Uterus (tissue), 4 donors: Measurements from ENCODE around the gene NLGN1. TPM values are rescaled to one million over a fixed set of nuclear protein-coding genes. Genes with fewer than 3 reads are reported as not detected.

Experiments
- DNase-seq, 2 donors: peaks; one replicate each; pipeline ENCODE4 v3.0.0-alpha.2; 2019 to 2020
- H3K27ac ChIP-seq, 2 donors: fragments of 200-600 bp; sonication (generic); 1 replicate in 1 of 2; 2 replicates in 1 of 2; pipeline ENCODE4 v1.5.1; 2016 to 2018
- H3K27me3 ChIP-seq, 2 donors: fragments of 200-600 bp; sonication (generic); one replicate each; pipeline ENCODE4 v1.5.1; 2018 to 2019; ENCODE audit warnings: control low read depth in 1 of 2
- H3K36me3 ChIP-seq, 2 donors: fragments of 200-600 bp; sonication (generic); one replicate each; pipeline ENCODE4 v1.5.1; 2019; ENCODE audit warnings: control low read depth in 1 of 2
- H3K4me1 ChIP-seq, 2 donors: fragments of 200-600 bp; sonication (generic); one replicate each; pipeline ENCODE4 v1.5.1; 2018 to 2019; ENCODE audit warnings: control low read depth in 1 of 2
- H3K4me3 ChIP-seq, 2 donors: fragments of 200-600 bp; sonication (generic); 1 replicate in 1 of 2; 2 replicates in 1 of 2; pipeline ENCODE4 v1.5.1; 2018 to 2019; ENCODE audit warnings: mild to moderate bottlenecking in 1 of 2
- H3K9me3 ChIP-seq, 2 donors: fragments of 200-600 bp; sonication (generic); one replicate each; pipeline ENCODE4 v1.5.1; 2019; ENCODE audit warnings: control low read depth in 1 of 2
- POLR2A ChIP-seq, 2 donors: fragments of 450-650 bp; IDR thresholded peaks; one replicate each; pipeline ENCODE4 v1.6.1; 2016; ENCODE audit warnings: antibody characterized with exemption in 2 of 2, mild to moderate bottlenecking in 1 of 2, moderate library complexity in 1 of 2
- intact Hi-C: fragments of 100-400 bp; cut with DNase I; formaldehyde crosslinking; loops from one replicate; pipeline ENCODE4 v1.15.1; 2023; ENCODE audit warnings: low total_unique reads
- total RNA-seq, 4 donors: library from RNA; depleted of rRNA in 3 of 4; stranded (reverse); fragments of >200 nt in 3 of 4; gene quantifications; one replicate each; pipeline versions ENCODE4 v1.1.0 to v1.2.4, GENCODE V29; 2014 to 2023
- TF ChIP-seq, protein P1 (sequence below), 4 experiments: fragments of 200-600 bp in 2 of 4; fragments of 450-650 bp in 2 of 4; sonication (generic) in 2 of 4; IDR thresholded peaks; one replicate each; pipeline ENCODE4 v1.5.1; 2016 to 2019; ENCODE audit warnings: antibody characterized with exemption in 4 of 4, mild to moderate bottlenecking in 2 of 4, moderate library complexity in 1 of 4
- donor health status: DM: yes; HTN: yes; CAD: no.

The NLGN1 gene
- total RNA-seq, 4 donors from 2014 or later: 3.6 to 44.8 (median 9.8) TPM

DNA sequence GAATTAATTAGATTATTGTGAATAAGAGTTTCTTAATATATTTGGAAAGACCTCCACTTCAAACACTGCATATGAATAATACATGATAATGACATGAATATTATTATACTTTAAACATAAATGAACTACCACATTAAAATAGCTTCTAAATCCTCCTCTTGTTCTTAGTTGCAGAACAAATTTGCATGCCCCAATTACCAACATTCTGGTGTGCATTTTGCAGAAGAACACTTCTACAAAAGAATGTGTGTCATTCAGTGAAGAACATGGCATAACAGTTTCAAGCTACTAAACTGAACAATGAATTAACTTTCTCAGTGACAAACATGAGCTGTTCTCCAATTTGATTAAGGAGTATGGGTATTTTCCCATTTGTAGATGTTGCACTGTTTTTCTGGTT lies 750.3 kb downstream of the NLGN1 start:
- H3K4me3 ChIP-seq: no peak overlapping the region
- no peak overlapping the region for H3K27ac ChIP-seq
- H3K36me3 ChIP-seq: no peaks in the 10 kb centered on the region
- DNase-seq: no peak
- intact Hi-C loops: no loop called here
- H3K27me3 ChIP-seq: no peaks in the 10 kb centered on the region
- no peaks in the 10 kb centered on the region for H3K4me1 ChIP-seq
- TF ChIP-seq, protein P1, sequence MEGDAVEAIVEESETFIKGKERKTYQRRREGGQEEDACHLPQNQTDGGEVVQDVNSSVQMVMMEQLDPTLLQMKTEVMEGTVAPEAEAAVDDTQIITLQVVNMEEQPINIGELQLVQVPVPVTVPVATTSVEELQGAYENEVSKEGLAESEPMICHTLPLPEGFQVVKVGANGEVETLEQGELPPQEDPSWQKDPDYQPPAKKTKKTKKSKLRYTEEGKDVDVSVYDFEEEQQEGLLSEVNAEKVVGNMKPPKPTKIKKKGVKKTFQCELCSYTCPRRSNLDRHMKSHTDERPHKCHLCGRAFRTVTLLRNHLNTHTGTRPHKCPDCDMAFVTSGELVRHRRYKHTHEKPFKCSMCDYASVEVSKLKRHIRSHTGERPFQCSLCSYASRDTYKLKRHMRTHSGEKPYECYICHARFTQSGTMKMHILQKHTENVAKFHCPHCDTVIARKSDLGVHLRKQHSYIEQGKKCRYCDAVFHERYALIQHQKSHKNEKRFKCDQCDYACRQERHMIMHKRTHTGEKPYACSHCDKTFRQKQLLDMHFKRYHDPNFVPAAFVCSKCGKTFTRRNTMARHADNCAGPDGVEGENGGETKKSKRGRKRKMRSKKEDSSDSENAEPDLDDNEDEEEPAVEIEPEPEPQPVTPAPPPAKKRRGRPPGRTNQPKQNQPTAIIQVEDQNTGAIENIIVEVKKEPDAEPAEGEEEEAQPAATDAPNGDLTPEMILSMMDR (IDR thresholded peaks at IDR 0.05): no peak
- TF ChIP-seq POLR2A (IDR thresholded peaks at IDR 0.05): no peak
- no peaks in the 10 kb centered on the region for H3K9me3 ChIP-seq

DNA sequence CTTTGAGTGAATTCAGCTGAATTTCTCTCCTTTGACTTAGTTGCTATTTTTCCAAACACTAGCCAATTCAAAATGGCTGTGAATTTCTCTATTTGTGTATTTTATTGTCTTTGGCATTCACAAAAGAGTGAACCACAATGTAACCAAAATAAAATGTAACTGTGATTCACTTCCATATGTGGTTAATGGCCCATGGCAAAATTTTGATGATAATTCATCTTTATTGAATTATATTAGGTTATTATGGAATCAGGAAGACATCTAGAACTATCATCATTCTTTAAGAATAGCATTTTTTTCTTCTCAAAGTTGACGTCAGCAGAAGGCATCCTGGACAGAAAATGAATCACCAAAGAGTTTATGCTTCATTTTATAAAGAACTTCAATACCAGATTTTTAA lies 756.3 kb downstream of the NLGN1 start:
- intact Hi-C loops: no loop called here
- no peak for TF ChIP-seq POLR2A (IDR thresholded peaks at IDR 0.05)
- no peak overlapping the region for H3K4me3 ChIP-seq
- no peak overlapping the region for H3K27ac ChIP-seq
- no peaks in the 10 kb centered on the region for H3K36me3 ChIP-seq
- H3K9me3 ChIP-seq: no peaks in the 10 kb centered on the region
- no peak for DNase-seq
- no peaks in the 10 kb centered on the region for H3K27me3 ChIP-seq
- no peaks in the 10 kb centered on the region for H3K4me1 ChIP-seq

DNA sequence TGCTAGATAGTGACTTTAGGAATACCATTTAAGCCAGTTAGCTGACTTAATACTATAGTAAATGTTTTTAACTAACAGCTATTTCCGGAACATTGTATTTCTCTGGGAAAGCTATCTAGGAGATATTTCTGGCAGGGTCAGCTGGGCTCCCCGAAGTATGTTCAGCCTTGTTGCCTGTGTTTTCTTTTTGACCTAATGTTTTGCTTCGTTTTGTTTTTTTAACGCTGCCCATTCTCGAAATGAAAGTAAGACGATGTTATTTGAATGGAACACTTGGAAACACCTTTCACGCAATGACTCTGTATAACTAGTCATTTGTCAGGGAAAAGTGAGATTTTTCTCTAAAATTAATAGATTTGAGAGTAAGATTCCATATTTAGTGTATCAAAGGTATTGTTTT lies 758.7 kb downstream of the NLGN1 start:
- Histone ChIP-seq H3K36me3 (no peaks in the 10 kb centered on the region), H3K4me3 (no peak overlapping the region), H3K27ac (no peak overlapping the region), H3K27me3 (no peaks in the 10 kb centered on the region), H3K9me3 (no peaks in the 10 kb centered on the region), H3K4me1 (no peaks in the 10 kb centered on the region)
- intact Hi-C loops: no loop called here
- TF ChIP-seq, protein P1 (IDR thresholded peaks at IDR 0.05): no peak
- no peak for TF ChIP-seq POLR2A (IDR thresholded peaks at IDR 0.05)
- no peak for DNase-seq

DNA sequence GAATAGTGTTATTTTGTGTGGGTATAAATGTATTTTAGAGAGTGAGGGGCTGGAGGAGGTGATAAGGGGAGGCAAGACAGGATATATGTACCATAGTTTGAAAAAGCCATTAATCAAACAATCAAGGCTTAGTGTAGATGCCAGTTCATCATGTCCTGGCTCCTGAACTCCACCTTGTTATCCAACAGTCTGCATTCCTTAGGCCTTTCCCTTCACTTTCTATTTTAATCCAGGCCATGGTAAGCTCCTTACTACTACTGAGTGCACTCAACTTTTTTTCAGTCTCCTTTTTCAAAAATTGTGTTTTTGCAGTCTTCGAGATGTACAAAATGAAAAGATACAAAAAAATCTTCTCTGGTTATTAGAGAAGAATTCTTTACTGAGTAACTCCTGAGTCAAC lies 761.1 kb downstream of the NLGN1 start:
- H3K9me3 ChIP-seq: no peaks in the 10 kb centered on the region
- TF ChIP-seq, protein P1 (IDR thresholded peaks at IDR 0.05): no peak
- TF ChIP-seq POLR2A (IDR thresholded peaks at IDR 0.05): no peak
- intact Hi-C loops: no loop called here
- H3K4me3 ChIP-seq: no peak overlapping the region
- no peaks in the 10 kb centered on the region for H3K4me1 ChIP-seq
- H3K27me3 ChIP-seq: no peaks in the 10 kb centered on the region
- no peak overlapping the region for H3K27ac ChIP-seq
- H3K36me3 ChIP-seq: no peaks in the 10 kb centered on the region
- no peak for DNase-seq

DNA sequence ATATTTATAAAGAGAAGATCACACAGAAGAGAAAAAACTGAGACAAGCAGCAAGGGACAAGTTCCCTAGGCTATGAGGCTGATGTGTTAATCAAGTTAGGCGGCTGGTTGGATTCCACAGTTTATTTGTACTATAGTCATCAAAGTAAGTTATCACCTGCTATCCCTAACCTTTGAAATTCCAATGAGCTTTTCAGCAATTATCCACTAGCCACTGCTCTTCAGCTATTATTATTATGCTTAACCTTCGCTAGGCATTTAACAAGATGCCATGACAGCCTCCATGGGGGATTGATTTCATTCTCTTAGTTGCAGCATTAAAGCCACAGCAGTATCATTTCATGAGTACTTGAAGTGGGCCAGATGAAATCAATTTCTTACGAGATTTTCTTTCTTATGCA lies 762.1 kb downstream of the NLGN1 start:
- Histone ChIP-seq H3K36me3 (no peaks in the 10 kb centered on the region), H3K4me3 (no peak overlapping the region), H3K4me1 (no peaks in the 10 kb centered on the region), H3K27me3 (no peaks in the 10 kb centered on the region), H3K9me3 (no peaks in the 10 kb centered on the region), H3K27ac (no peak overlapping the region)
- no peak for DNase-seq
- intact Hi-C loops: no loop called here
- TF ChIP-seq POLR2A (IDR thresholded peaks at IDR 0.05): no peak
- TF ChIP-seq, protein P1 (IDR thresholded peaks at IDR 0.05): no peak

DNA sequence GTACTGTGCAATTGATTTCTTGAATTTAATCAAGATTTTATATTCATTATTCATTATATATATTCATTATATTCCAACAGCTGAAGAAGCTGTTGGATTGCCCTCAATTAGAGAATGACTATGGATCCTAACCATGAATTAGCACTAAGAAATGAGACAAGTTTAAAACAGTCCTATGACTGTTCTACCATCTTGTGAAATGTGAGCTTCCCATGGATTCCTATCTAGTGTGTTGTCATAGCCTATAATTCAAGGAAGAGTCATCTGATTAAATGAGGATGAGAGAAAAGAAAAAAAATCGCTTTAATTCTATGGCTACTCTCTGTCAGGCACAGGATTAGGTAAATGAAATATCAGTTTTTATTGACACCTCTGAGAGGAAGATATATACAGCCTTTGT lies 765.0 kb downstream of the NLGN1 start:
- no peaks in the 10 kb centered on the region for H3K27me3 ChIP-seq
- no peaks in the 10 kb centered on the region for H3K4me1 ChIP-seq
- DNase-seq: no peak
- H3K36me3 ChIP-seq: no peaks in the 10 kb centered on the region
- intact Hi-C loops: no loop called here
- H3K4me3 ChIP-seq: no peak overlapping the region
- no peak for TF ChIP-seq POLR2A (IDR thresholded peaks at IDR 0.05)
- TF ChIP-seq, protein P1 (IDR thresholded peaks at IDR 0.05): no peak
- no peaks in the 10 kb centered on the region for H3K9me3 ChIP-seq
- no peak overlapping the region for H3K27ac ChIP-seq
